NCI-H1417 treated with DMSO at 0.1 percent for 48 hours (cell line): ENCODE measurements around the gene PPM1M.

Experiments
- DNase-seq: peaks from one replicate; lab custom pipeline; 2025; lab: John Stamatoyannopoulos, UW

Gene PPM1M

GRCh38 chr3:52295671-52296208 is 50.2 kb downstream of the PPM1M start:
- no peak for DNase-seq

GRCh38 chr3:52297242-52298148 is 51.9 kb downstream of the PPM1M start:
- DNase-seq, result no peak

- no peak for DNase-seq
Measured at GRCh38 chr3:52298149-52299098, 52.9 kb downstream of the PPM1M start.

GRCh38 chr3:52299247-52299878 is 53.8 kb downstream of the PPM1M start:
- DNase-seq, result no peak
